Left hindlimb (tissue), 1 donor: Measurements from ENCODE around the gene RAB2B.
A peak's percentile ranks its signal among the peaks of the same experiment; 100 is the strongest.

Experiments
- DNase-seq: peaks from one replicate; pipeline ENCODE4 v3.0.0-alpha.2; 2018

RAB2B gene

GRCh38 chr14:21476925-21477681 lies at the start of gene RAB2B, which contains the start of gene TOX4:
Gene RAB2B (minus strand): TSS chr14:21476959. CDS start chr14:21476872, 87 bp downstream.
Gene TOX4 (plus strand): TSS chr14:21477195. CDS start chr14:21477279, 84 bp downstream.
- DNase-seq, result peak; percentile 99

- DNase-seq, result peak; percentile 90
Measured at GRCh38 chr14:21525962-21526671, 49.4 kb upstream of the RAB2B start, which contains the start of gene SALL2. Gene SALL2 (minus strand): TSS chr14:21526346. CDS start chr14:21526127, 219 bp downstream.

GRCh38 chr14:21525571-21525961 lies 48.8 kb upstream of the RAB2B start:
- no peak for DNase-seq

DNA sequence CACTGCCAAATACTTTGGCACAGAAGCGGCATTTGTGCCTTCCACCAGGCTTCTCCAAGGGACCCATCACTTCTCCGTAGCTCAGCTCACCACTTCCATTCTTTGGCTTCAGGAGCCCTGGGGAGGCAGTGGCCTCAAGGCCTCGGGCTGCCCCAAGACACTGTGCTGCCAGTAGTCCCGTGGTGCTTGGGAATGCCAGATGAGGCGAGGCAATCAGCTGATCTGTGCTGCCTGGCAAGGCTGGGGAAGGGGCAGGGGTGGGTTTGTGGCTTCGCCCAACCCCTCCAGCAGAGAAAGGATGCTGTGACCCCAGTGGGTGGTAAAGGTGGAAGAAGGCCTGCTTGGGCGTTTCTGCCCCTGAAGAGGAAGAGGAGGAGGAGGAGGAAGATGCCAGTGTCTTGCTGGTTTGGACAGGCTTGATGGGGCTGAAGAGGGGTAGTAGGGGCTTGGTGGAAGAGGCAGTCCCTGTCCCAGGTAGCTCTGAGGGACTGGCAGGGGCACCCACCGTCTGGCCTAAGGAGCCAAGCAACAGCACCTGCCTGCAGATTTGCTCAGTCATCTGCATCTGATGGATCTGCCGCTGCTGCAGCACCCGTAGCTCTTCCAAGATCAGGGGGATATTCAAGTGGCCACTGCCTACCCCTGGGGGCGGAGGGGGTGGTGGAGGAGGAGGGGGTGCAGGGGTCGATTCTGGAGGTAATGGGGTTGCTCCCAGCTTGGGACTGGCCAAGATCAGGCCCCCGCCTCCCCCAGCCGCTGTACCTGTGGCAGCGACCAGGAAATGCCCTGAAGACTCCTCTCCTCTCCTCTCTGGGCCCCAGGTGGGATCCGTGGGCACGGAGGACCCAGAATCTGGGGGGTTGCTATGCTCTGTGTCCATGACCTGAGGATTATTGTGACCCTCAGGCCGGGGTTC lies 48.1 kb upstream of the RAB2B start:
- no peak for DNase-seq

GRCh38 chr14:21523203-21523602 lies 46.4 kb upstream of the RAB2B start:
- no peak for DNase-seq

DNA sequence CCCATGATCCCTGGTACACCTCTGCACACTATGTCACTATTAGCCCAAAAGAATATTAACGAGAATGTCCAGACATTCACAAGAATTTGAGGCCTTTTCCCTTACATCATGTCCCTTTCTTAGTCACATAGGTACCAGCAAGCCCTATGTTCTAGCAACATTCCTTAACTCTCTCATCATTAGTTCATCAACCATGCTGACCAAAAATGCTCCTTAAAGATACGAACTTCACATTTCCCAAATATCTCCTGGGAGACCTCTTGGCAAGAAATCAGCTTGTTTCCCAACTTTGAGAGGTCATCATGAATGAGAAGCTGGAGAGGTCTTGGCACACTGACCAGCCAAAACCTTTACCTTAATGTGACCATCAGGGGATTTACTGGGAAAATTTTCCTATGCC lies 44.7 kb upstream of the RAB2B start:
- no peak for DNase-seq

DNA sequence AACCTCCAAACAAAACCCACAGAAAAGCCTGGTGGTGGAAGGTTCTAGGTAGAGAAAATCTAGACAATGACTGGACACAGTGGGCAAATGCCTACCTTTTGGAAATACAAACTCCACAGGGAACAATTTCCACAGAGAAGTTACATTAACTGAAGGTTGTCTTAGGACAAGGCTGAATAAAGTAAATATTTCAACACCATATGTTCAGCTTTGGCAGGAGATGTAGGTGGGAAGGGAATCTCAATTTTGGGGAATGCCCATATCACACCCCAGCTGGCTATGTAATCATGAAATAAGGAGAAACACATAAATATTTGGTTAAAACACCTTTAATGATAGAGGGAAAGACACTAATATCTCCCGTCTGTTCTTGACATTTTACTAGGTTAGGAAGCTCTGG lies 44.0 kb upstream of the RAB2B start:
- DNase-seq, result no peak

- no peak for DNase-seq
Measured at GRCh38 chr14:21518725-21519124, 42.0 kb upstream of the RAB2B start.

DNA sequence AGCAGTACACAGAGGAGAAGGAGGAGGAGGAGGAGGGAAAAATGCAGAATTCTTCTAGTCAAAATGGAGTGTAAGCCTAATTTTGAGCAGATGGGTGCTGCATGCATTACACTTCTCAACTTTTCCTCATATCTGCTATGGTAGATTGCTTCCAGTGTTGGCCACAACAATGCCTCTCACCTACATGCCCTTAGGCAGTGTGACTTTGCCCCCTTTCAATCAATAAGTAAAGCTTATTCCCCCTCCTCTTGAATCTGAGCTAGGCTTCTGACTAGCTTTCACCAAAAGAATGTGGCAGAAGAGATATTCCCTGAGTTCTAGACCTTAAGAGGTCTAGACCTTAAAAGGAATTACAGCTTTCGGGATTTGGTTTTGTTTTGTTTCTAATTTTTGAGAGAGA lies 37.6 kb upstream of the RAB2B start:
- no peak for DNase-seq

- peak; percentile 98 for DNase-seq
Measured at GRCh38 chr14:21510735-21511657, 34.2 kb upstream of the RAB2B start, which contains the start of gene METTL3. Gene METTL3 (minus strand): TSS chr14:21511340. CDS start chr14:21511223, 117 bp downstream.

DNA sequence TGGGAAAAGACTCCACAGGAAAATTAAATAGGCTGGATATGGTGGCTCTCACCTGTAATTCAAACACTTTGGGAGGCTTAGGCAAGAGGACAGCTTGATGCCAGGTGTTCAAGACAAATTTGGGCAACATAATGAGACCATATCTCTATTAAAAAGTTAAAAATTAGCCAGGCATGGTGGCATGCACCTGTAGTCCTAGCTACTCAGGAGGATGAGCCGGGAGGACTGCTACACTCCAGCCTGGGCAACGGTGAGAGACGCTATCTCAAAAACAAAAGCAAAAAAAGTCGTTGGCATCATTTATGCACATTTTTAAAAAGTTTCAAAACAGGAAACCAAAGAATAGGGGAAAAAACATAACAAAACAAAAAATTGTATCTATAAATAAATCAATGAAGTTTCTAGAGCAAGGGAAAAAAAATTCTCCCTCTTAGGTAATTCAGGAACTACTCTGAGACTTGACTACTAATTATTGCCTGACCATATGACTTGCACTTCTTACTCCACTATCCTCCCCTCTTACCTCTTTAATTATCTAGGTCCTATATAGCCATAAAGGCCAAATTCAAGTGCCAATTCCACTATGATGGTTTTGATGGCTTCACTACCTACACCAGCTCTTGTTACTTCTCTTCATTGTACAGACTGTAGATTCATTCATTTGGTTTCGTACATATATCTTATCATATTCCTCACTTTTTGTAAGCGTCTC lies 32.8 kb upstream of the RAB2B start:
- no peak for DNase-seq

DNA sequence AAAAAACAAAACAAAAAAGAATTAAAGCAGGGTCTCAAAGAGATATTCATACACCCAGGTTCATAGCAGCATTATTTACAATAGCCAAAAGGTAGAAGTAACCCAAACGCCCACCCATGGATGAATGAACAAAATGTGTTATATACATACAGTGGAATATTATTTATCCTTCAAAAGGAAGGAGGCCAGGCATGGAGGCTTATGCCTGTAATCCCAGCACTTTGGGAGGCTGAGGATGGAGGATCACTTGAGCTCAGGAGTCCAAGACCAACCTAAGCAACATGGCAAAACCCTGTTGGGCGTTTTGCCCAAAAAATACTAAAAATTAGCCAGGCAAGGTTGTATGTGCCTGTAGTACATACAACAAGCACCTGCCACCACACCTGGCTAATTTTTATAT lies 29.8 kb upstream of the RAB2B start:
- no peak for DNase-seq

- DNase-seq, result no peak
Measured at GRCh38 chr14:21505012-21505553, 28.3 kb upstream of the RAB2B start.

DNA sequence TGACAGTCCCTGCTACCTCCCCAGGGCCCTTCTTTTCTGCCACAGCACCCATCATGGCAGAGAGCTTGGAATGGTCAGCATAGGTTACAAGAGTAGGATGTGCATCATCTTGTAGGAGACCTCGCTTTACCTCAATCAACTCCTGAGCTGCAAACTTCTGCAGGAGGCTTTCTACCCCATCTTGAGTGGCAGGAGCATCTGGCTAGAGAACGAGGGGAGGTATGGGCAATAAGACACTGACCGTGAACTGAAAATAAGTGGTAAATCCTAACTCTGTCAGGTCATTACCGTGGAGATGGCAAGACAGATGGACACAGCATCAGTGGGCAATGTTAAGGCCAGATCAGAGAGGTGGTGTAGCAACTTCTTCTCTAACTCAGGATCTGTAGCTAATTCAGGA lies 26.6 kb upstream of the RAB2B start:
- DNase-seq, result no peak

DNA sequence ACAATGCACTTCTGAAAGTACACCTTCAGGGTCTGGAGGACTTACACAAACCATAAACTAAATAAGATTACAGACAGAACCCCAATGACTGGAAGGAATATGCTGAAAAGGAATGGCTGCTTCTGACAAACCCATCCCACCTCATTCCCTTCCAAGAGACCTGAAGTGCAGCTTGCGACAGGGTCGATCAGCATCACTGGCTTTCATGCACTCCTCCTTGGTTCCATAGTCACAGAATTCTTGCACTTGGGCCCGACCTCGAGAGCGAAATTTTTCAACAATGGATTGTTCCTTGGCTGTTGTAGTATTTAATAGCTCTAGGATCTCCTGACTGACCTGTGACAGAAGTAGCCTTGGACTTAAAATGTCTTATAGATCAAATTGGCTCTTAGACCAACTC lies 24.8 kb upstream of the RAB2B start:
- no peak for DNase-seq

- no peak for DNase-seq
Measured at GRCh38 chr14:21498540-21499526, 22.1 kb upstream of the RAB2B start.

GRCh38 chr14:21496453-21496852 lies 19.7 kb upstream of the RAB2B start:
- DNase-seq, result no peak

- DNase-seq, result no peak
Measured at GRCh38 chr14:21494902-21495762, 18.4 kb upstream of the RAB2B start.
